WTC11 (cell line): Measurements from ENCODE around the gene LCN12. TPM values are rescaled to one million over a fixed set of nuclear protein-coding genes. Genes with fewer than 3 reads are reported as not detected.

Source experiments
- ATAC-seq: fragments of 200-7000 bp; cut with Tn5 transposase; 2 replicates; pipeline ENCODE4 v1.10.0; 2021; ENCODE audit warnings: mild to moderate bottlenecking, moderate library complexity
- CTCF ChIA-PET: fragments of 300-600 bp; sonication (Branson Sonifier 250); formaldehyde crosslinking; loops from one replicate; lab custom pipeline; 2021; ENCODE audit warnings: antibody characterized with exemption; lab: Charles Lee
- POLR2A ChIA-PET: fragments of 350-600 bp; sonication (Branson Sonifier 250); formaldehyde crosslinking; loops from one replicate; lab custom pipeline; 2021; ENCODE audit warnings: antibody characterized with exemption; lab: Charles Lee
- DNase-seq: peaks from one replicate; pipeline ENCODE4 v3.0.0; 2021; ENCODE audit warnings: low spot score
- H3K27ac Mint-ChIP-seq: 2 replicates; pipeline ENCODE4 v1.8.0; 2021; ENCODE audit warnings: mixed read lengths
- H3K27me3 Mint-ChIP-seq: 2 replicates; pipeline ENCODE4 v1.8.0; 2021; ENCODE audit warnings: low read depth, mild to moderate bottlenecking, moderate library complexity, mixed read lengths
- H3K36me3 Mint-ChIP-seq: 2 replicates; pipeline ENCODE4 v1.8.0; 2021; ENCODE audit warnings: mixed read lengths
- H3K4me1 Mint-ChIP-seq: 2 replicates; pipeline ENCODE4 v1.8.0; 2022; ENCODE audit warnings: mixed read lengths
- H3K4me3 Mint-ChIP-seq: 2 replicates; pipeline ENCODE4 v1.8.0; 2021; ENCODE audit warnings: mild to moderate bottlenecking, moderate library complexity, mixed read lengths
- H3K9me3 Mint-ChIP-seq: 2 replicates; pipeline ENCODE4 v1.8.0; 2021; ENCODE audit warnings: mixed read lengths
- ATF1 ChIP-seq: sonication (generic); formaldehyde crosslinking; IDR thresholded peaks from 2 replicates; pipeline ENCODE4 v1.8.1; 2023; ENCODE audit warnings: mild to moderate bottlenecking, moderate library complexity, missing genetic modification reagents
- FOXJ3 ChIP-seq: sonication (generic); formaldehyde crosslinking; IDR thresholded peaks from 2 replicates; pipeline ENCODE4 v1.9.0; 2021; ENCODE audit warnings: missing genetic modification reagents, mild to moderate bottlenecking, borderline replicate concordance
- GABPB1 ChIP-seq: sonication (generic); formaldehyde crosslinking; IDR thresholded peaks from 2 replicates; pipeline ENCODE4 v1.8.1; 2023; ENCODE audit warnings: mild to moderate bottlenecking, missing genetic modification reagents
- GTF2I ChIP-seq: fragments of 250-450 bp; sonication (Bioruptor Pico); conservative IDR thresholded peaks from 2 replicates; pipeline ENCODE4 v1.4.0; 2021; ENCODE audit warnings: mild to moderate bottlenecking
- HMGA2 ChIP-seq: fragments of 250-450 bp; sonication (Bioruptor Pico); IDR thresholded peaks from 2 replicates; pipeline ENCODE4 v1.4.0; 2021; ENCODE audit warnings: mild to moderate bottlenecking, moderate library complexity
- JAZF1 ChIP-seq: fragments of 250-450 bp; sonication (Bioruptor Pico); IDR thresholded peaks from 2 replicates; pipeline ENCODE4 v1.9.0; 2021; ENCODE audit warnings: moderate library complexity, mild to moderate bottlenecking, inconsistent platforms
- JUN ChIP-seq: sonication (generic); formaldehyde crosslinking; IDR thresholded peaks from 2 replicates; pipeline ENCODE4 v1.8.0; 2023; ENCODE audit warnings: mild to moderate bottlenecking, missing genetic modification reagents
- NR3C1 ChIP-seq: sonication (generic); formaldehyde crosslinking; conservative IDR thresholded peaks from 2 replicates; pipeline ENCODE4 v1.8.1; 2023; ENCODE audit warnings: low read depth, mild to moderate bottlenecking, missing genetic modification reagents
- RELA ChIP-seq: sonication (generic); formaldehyde crosslinking; IDR thresholded peaks from 2 replicates; pipeline ENCODE4 v1.8.1; 2022; ENCODE audit warnings: missing genetic modification reagents, mild to moderate bottlenecking, borderline replicate concordance
- ZNF138 ChIP-seq: sonication (generic); formaldehyde crosslinking; conservative IDR thresholded peaks from 2 replicates; pipeline ENCODE4 v1.8.1; 2022; ENCODE audit warnings: mild to moderate bottlenecking, moderate library complexity, missing genetic modification reagents
- ZNF219 ChIP-seq: sonication (generic); formaldehyde crosslinking; IDR thresholded peaks from 2 replicates; pipeline ENCODE4 v1.8.0; 2023; ENCODE audit warnings: missing genetic modification reagents, mild to moderate bottlenecking, borderline replicate concordance
- ZNF396 ChIP-seq: fragments of 250-450 bp; sonication (Bioruptor Pico); IDR thresholded peaks from 2 replicates; pipeline ENCODE4 v1.8.0; 2021; ENCODE audit warnings: mild to moderate bottlenecking, moderate library complexity, borderline replicate concordance
- total RNA-seq: library from RNA; stranded (reverse); gene quantifications from 3 replicates; pipeline ENCODE4 v1.2.3, GENCODE V29; 2021
- TF ChIP-seq, protein P1 (sequence below): sonication (generic); formaldehyde crosslinking; IDR thresholded peaks from 2 replicates; pipeline ENCODE4 v1.8.1; 2022; ENCODE audit warnings: mild to moderate bottlenecking, moderate library complexity, missing genetic modification reagents
- TF ChIP-seq, protein P2 (sequence below): sonication (generic); formaldehyde crosslinking; IDR thresholded peaks from 2 replicates; pipeline ENCODE4 v1.8.1; 2023; ENCODE audit warnings: mild to moderate bottlenecking, missing genetic modification reagents, borderline replicate concordance
- TF ChIP-seq, protein P3 (sequence below): sonication (generic); formaldehyde crosslinking; IDR thresholded peaks from 2 replicates; pipeline ENCODE4 v1.8.0; 2022; ENCODE audit warnings: mild to moderate bottlenecking, missing genetic modification reagents
- TF ChIP-seq, protein P4 (sequence below): sonication (generic); formaldehyde crosslinking; IDR thresholded peaks from 2 replicates; pipeline ENCODE4 v1.8.0; 2022; ENCODE audit warnings: mild to moderate bottlenecking, missing genetic modification reagents
- TF ChIP-seq, protein P5 (sequence below): sonication (generic); formaldehyde crosslinking; IDR thresholded peaks from 2 replicates; pipeline ENCODE4 v1.8.1; 2022; ENCODE audit warnings: missing genetic modification reagents, borderline replicate concordance
- TF ChIP-seq, protein P6 (sequence below): fragments of 200-600 bp; IDR thresholded peaks from 2 replicates; pipeline ENCODE4 v1.8.0; 2022; ENCODE audit warnings: antibody characterized with exemption

The LCN12 gene
- total RNA-seq, 1 experiment from 2014 or later: 1.9 TPM

DNA sequence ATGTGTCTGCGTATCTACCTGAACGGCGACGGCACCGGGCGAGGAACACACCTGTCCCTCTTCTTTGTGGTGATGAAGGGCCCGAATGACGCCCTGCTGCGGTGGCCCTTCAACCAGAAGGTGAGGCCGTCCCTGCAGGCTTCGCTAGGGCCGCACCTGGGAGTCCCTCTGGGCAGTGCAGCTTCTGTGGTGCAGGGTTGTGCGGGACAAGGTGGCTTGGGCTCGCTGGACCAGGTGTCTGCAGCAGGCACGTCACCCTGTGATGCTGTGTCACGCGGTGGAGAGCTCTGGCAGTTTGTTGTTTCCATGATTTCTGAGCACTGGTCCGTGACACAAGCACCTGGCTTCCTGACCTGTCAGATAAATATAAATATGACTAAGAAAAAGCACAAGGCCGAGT is 28.2 kb upstream of the LCN12 start:
- no peaks in the 10 kb centered on the region for H3K27me3 Mint-ChIP-seq
- H3K27ac Mint-ChIP-seq: no peak overlapping the region
- ChIA-PET POLR2A (interaction anchor here (0.6 to 0.7 kb wide), 2 partner anchors 13 to 27 kb away, joined by 3 to 4 read pairs; no protein-coding TSS in a partner anchor), CTCF (no interaction called here)
- no peaks in the 10 kb centered on the region for H3K4me1 Mint-ChIP-seq
- no peak for DNase-seq
- no peaks in the 10 kb centered on the region for H3K9me3 Mint-ChIP-seq
- ATAC-seq: no peak
- H3K36me3 Mint-ChIP-seq: peaks cover 43% of the 10 kb centered on the region
- no peak for TF ChIP-seq RELA (CRISPR knock-in tag)
- H3K4me3 Mint-ChIP-seq: no peak overlapping the region

DNA sequence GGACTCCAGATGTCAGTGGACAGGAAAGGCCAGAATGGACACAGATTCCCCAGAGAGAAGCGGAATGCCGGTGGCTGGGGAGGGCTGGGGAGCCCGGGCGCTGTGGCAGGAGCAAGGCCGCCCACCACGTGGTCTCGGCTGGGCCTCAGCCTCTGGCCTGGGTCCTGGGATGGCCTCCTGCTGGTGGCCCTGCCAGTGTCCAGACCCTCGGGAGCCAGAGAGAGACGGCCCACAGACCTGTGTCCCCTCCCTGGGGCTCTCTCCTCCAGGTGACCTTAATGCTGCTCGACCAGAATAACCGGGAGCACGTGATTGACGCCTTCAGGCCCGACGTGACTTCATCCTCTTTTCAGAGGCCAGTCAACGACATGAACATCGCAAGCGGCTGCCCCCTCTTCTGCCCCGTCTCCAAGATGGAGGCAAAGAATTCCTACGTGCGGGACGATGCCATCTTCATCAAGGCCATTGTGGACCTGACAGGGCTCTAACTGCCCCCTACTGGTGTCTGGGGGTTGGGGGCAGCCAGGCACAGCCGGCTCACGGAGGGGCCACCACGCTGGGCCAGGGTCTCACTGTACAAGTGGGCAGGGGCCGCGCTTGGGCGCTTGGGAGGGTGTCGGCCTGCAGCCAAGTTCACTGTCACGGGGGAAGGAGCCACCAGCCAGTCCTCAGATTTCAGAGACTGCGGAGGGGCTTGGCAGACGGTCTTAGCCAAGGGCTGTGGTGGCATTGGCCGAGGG is 26.5 kb upstream of the LCN12 start:
- peaks cover 42% of the 10 kb centered on the region for H3K36me3 Mint-ChIP-seq
- POLR2A ChIA-PET: no interaction called here
- TF ChIP-seq FOXJ3 (CRISPR knock-in tag) (no peak), ATF1 (CRISPR knock-in tag) (no peak), GABPB1 (CRISPR knock-in tag) (no peak), ZNF219 (CRISPR knock-in tag) (no peak), JUN (CRISPR knock-in tag) (no peak), GTF2I (CRISPR knock-in tag) (no peak), NR3C1 (CRISPR knock-in tag) (no peak), HMGA2 (no peak), ZNF138 (no peak), RELA (CRISPR knock-in tag) (no peak), JAZF1 (CRISPR knock-in tag) (no peak), ZNF396 (CRISPR knock-in tag) (no peak)
- TF ChIP-seq, protein P1, sequence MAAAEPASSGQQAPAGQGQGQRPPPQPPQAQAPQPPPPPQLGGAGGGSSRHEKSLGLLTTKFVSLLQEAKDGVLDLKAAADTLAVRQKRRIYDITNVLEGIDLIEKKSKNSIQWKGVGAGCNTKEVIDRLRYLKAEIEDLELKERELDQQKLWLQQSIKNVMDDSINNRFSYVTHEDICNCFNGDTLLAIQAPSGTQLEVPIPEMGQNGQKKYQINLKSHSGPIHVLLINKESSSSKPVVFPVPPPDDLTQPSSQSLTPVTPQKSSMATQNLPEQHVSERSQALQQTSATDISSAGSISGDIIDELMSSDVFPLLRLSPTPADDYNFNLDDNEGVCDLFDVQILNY (CRISPR knock-in tag): no peak
- TF ChIP-seq, protein P2, sequence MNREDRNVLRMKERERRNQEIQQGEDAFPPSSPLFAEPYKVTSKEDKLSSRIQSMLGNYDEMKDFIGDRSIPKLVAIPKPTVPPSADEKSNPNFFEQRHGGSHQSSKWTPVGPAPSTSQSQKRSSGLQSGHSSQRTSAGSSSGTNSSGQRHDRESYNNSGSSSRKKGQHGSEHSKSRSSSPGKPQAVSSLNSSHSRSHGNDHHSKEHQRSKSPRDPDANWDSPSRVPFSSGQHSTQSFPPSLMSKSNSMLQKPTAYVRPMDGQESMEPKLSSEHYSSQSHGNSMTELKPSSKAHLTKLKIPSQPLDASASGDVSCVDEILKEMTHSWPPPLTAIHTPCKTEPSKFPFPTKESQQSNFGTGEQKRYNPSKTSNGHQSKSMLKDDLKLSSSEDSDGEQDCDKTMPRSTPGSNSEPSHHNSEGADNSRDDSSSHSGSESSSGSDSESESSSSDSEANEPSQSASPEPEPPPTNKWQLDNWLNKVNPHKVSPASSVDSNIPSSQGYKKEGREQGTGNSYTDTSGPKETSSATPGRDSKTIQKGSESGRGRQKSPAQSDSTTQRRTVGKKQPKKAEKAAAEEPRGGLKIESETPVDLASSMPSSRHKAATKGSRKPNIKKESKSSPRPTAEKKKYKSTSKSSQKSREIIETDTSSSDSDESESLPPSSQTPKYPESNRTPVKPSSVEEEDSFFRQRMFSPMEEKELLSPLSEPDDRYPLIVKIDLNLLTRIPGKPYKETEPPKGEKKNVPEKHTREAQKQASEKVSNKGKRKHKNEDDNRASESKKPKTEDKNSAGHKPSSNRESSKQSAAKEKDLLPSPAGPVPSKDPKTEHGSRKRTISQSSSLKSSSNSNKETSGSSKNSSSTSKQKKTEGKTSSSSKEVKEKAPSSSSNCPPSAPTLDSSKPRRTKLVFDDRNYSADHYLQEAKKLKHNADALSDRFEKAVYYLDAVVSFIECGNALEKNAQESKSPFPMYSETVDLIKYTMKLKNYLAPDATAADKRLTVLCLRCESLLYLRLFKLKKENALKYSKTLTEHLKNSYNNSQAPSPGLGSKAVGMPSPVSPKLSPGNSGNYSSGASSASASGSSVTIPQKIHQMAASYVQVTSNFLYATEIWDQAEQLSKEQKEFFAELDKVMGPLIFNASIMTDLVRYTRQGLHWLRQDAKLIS (CRISPR knock-in tag): no peak
- TF ChIP-seq, protein P3, sequence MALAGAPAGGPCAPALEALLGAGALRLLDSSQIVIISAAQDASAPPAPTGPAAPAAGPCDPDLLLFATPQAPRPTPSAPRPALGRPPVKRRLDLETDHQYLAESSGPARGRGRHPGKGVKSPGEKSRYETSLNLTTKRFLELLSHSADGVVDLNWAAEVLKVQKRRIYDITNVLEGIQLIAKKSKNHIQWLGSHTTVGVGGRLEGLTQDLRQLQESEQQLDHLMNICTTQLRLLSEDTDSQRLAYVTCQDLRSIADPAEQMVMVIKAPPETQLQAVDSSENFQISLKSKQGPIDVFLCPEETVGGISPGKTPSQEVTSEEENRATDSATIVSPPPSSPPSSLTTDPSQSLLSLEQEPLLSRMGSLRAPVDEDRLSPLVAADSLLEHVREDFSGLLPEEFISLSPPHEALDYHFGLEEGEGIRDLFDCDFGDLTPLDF: no peak
- TF ChIP-seq, protein P4, sequence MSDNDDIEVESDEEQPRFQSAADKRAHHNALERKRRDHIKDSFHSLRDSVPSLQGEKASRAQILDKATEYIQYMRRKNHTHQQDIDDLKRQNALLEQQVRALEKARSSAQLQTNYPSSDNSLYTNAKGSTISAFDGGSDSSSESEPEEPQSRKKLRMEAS (CRISPR knock-in tag): no peak
- TF ChIP-seq, protein P5, sequence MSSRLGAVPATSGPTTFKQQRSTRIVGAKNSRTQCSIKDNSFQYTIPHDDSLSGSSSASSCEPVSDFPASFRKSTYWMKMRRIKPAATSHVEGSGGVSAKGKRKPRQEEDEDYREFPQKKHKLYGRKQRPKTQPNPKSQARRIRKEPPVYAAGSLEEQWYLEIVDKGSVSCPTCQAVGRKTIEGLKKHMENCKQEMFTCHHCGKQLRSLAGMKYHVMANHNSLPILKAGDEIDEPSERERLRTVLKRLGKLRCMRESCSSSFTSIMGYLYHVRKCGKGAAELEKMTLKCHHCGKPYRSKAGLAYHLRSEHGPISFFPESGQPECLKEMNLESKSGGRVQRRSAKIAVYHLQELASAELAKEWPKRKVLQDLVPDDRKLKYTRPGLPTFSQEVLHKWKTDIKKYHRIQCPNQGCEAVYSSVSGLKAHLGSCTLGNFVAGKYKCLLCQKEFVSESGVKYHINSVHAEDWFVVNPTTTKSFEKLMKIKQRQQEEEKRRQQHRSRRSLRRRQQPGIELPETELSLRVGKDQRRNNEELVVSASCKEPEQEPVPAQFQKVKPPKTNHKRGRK (CRISPR knock-in tag): no peak
- TF ChIP-seq, protein P6, sequence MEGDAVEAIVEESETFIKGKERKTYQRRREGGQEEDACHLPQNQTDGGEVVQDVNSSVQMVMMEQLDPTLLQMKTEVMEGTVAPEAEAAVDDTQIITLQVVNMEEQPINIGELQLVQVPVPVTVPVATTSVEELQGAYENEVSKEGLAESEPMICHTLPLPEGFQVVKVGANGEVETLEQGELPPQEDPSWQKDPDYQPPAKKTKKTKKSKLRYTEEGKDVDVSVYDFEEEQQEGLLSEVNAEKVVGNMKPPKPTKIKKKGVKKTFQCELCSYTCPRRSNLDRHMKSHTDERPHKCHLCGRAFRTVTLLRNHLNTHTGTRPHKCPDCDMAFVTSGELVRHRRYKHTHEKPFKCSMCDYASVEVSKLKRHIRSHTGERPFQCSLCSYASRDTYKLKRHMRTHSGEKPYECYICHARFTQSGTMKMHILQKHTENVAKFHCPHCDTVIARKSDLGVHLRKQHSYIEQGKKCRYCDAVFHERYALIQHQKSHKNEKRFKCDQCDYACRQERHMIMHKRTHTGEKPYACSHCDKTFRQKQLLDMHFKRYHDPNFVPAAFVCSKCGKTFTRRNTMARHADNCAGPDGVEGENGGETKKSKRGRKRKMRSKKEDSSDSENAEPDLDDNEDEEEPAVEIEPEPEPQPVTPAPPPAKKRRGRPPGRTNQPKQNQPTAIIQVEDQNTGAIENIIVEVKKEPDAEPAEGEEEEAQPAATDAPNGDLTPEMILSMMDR: no peak
- TF ChIP-seq, all 79 proteins: peak for 0
- Mint-ChIP-seq H3K9me3 (no peaks in the 10 kb centered on the region), H3K27ac (no peak overlapping the region), H3K4me3 (no peak overlapping the region), H3K4me1 (no peaks in the 10 kb centered on the region), H3K27me3 (no peaks in the 10 kb centered on the region)
- CTCF ChIA-PET: interaction anchor here (1.3 to 1.7 kb wide), 2 partner anchors 13 to 22 kb away, joined by 3 to 6 read pairs; no protein-coding TSS in a partner anchor
- DNase-seq (no peak), ATAC-seq (no peak)
